Stimulated activated CD4-positive, alpha-beta T cell treated with anti-CD3 and anti-CD28 coated beads, Interleukin-15, amount 100 ng/mL, for 24 hours (primary cell): ENCODE results near the gene ASB9.
"Not testable (repeated sequence)": the region's sequence is repeated elsewhere in the genome, so short reads cannot be mapped to it uniquely, and the experiment has no call there.

Experiments used
- DNase-seq: peaks from one replicate; pipeline ENCODE4 v3.0.0-alpha.2; 2020

The ASB9 gene

DNA sequence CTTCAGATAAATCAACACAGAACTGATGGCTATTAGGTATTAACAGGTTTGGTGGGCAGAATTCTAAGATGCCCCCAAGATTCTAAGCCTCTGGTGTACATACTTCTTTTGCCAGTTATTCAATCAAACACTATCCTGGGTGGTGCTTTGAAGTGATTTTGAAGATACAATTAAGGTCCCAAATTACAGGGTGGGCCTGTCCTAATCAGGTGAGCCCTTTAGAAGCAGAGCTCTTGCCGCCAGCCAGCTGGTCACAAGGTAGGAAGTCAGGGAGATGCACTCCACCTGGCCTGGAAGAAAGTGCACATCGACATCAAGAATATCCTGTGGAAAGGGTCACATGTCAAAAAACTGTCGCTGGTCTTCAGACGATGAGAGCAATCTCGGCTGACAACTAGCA lies 29.5 kb downstream of the ASB9 start:
- no peak for DNase-seq

DNA sequence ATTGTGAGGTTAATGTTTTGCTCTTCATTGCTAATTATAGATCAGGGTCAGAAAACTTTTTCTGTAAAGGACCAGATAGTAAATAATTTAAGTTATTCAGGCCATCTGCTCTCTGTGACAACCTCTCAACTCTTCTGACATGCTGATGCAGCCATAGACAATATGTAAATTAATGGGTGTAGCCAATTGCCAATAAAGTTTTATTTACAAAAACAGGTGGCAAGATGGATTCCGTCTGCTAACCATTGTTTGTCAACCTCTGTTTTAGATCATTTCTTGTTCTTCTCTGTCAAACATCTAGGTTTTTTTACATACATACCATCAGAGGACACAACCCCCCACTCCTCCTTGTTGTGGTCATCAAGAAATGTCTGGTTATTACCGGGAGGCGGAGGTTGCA lies 33.7 kb downstream of the ASB9 start:
- DNase-seq, result no peak

DNA sequence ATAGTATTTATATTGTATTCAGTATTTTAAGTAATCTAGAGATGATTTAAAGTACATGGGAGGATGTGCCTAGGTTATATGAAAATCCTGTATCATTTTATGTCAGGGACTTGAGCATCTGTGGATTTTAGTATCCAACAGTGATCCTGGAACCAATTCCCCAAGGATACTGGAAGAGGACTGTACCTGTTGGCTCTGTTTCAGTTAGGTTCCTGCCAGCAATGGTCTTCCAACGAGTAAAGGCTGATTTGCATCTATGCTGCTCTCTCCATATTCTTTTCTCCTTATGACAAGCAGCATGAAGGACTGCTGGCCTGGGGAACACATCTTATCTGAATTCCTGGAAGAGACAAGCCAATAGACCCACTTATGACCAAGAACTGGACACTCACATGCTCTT lies 34.9 kb downstream of the ASB9 start:
- DNase-seq, result no peak

DNA sequence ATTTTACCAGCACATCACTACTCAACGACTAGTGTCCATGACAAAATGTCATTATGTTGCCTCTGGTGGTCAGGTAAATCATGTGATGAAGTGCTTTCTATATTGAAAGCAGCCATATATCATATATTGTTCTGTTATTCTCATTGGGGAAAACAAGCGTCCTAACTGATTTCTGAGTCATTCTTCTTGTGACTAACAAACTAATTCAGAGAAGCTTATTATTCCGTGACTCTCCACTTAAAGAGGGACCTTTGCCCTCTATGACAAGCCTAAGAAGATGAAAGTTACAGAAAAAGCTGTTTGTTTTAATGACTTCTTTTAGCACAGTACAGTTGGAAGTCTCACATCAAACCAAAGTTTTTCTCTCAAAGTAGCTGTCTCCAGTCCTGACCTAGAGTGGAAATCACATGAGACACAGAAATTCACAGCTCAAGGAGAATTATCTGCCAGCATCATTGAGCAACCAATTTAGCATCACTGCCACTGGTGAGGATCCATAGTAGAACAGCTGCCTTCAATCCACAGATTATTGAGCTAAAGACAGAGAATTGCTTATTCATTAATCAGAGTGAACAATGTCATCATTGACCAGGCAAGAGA lies 36.4 kb downstream of the ASB9 start:
- DNase-seq, result no peak

DNA sequence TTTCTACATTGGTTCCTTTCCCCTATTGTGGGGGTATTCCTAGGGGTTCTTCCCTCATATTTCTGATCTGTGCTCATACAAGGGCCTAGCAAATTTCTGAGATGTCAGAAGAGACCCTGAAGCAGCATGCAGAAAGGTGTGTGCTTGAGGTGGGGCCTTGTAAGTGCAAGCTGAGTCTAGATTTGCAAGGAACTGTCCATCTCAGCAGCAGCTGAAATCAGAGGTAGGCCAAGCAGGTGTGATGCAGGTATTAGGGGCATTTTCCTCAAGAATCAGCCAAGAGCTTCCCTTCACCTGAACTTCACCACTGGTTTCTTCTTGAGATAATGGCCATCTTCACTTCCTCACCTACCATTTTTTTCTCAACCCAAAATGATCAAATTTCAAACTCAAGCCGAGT lies 45.1 kb downstream of the ASB9 start:
- DNase-seq, result no peak

DNA sequence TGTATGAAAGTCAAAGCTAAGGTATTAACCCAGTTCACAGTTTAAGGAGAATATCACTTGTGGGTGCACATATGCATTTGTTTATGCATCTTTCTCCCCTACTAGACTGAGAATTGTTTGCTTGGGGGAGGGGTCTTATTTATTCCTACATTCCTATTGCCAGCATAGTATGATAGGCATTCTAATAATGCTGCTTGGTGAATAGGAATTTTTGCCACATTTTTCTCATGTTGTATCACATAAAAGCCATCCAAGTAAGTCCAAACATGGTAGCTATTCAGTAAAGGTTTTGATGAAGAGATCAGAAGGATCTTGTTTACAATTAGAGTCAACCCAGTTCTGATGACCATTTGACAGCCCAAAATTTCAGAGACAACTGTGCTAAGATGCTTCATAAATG lies 48.6 kb downstream of the ASB9 start:
- DNase-seq, result no peak

DNA sequence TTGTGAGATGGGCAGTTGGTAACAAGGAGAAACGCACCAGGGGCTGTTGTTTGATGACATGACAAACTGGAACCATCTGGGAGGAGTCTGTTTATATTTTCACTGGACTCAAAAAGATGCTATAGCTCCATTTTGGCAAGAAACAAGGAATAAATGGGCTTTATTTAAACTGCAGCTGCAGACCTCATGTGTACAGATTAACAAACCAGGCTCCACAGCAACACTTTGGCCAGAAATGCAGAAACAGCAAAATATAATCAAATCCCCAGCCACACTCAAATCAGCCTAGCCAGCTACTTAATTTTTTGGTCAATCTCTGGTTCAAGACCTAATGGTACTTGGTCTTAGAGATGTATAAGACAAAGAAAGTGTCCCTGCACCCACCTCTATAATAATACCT lies 52.7 kb downstream of the ASB9 start:
- DNase-seq, result no peak

DNA sequence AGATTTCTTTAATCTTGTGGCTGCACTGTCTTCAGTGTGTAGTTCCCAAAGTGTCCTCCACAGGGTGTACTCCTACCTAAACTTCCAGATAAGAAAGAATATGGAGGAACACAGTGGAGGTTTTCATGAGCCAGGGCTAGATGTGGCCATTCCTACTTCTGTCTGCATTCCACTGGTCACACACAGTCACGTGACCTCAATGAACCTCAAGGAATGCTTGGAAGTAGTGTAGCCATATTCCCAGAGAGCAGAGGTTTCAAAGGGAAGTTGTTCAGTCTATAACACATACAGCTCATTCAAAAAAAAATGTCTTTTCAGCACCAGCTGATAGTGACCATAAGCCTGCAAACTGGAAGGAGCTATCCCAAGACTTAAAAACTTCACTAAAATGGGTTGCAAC lies 53.6 kb downstream of the ASB9 start:
- no peak for DNase-seq

DNA sequence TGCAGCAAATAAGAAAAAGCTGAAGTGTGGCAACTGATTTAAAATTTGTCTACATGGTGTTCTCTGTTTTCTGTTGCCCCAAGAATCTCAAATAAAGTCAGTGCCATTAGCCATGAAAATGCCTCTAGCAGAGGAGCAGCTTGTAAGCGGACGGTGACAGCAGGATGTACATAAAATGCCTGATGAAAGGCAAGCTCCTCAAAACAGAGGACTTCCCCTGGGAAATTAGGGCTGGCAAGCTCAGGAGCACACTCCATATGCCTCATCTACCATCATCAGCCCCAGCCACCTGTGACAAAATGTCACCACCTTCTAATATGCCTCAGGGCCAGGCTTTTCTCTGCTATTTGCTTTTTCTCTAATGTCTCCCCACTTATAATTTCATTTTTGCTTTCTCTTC lies 54.5 kb downstream of the ASB9 start:
- no peak for DNase-seq

DNA sequence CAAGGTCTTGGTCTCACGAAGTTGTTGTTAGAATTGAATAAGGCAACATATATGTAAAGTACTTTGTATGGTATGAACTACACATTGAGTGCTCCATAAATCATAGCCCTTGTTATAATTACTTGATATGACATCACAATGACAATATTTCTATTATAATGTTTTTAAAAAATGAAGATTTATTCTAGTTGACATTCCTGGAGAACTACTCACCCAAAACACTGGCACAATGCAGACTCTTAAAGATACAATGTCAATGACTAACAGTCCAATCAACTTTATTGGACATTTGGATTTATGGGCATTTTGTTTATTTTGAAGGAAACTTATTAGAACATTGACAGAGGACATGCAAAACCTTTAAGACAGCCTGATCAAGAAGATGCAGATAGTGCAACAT lies 55.3 kb downstream of the ASB9 start:
- DNase-seq, result no peak

DNA sequence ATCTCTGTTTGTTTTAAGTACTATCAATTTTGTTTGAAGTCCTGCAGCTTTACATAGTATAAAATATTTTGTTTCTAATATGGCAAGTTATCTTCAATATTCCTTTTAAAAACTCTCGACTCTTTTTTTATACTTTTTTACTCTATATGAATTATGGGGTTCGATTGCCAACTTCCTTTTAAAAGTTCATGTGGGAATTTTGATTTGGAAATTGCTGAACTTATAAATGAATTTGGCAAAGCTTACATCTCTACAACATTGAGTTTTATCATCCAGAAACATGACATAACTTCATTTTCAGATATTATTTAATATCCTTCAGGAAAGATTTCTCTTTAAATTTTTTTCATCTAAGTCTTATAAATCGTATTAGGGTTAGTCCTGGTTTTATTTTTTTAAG lies 60.8 kb downstream of the ASB9 start:
- DNase-seq, result no peak

DNA sequence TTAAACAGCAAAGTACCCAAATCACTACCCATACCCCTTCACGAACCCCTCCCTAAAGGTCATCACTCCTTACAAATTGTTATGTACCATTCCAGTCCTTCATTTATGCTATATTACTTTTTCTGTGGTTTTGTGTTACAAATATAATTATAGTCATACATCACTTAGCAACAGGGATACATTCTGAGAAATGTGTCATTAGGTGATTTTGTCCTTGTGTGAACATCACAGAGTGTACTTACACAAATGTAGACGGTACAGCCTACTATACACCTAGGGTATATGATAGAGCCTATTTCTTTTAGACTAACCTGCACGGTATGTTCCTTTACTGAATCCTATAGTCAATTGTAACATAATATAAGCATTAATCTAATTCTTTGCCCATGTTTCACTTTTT lies 61.9 kb downstream of the ASB9 start:
- no peak for DNase-seq

DNA sequence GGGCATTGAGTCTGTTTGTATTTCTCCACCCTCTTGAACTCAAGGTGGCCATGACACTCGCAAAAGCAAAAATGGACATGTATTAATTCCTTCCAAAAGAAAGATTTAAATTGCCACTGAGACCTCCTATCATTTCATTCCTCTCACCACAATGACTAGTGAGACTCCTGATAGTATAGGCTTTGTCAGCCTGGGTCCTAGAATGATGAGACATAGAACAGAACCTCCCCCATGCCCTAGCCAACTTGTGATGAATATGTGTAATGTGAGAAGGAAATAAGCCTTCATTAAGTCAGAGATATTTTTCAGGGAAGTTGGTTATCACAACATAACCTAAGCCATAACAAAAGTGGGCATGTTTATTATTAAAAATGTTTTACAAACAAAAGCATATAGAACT lies 62.5 kb downstream of the ASB9 start:
- DNase-seq, result peak; percentile 5

DNA sequence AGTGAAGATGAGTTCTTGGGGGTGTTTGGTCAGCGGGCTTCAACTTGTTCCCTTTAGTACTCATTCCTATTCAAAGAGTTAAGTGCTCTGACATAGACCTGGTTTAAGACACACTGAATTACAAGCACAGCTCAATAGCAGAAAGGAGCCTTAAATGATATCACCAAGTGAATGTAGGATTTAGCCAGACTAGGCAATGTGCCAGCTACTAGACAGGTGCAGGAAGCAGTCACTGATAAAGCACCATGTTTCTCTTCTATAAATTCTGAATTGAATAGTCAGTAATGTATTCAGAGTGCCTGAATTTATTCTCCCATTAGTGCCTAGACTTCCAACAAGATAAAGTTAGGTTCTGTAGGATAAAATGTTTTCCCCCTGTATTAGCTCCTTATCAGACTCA lies 63.6 kb downstream of the ASB9 start:
- no peak for DNase-seq

DNA sequence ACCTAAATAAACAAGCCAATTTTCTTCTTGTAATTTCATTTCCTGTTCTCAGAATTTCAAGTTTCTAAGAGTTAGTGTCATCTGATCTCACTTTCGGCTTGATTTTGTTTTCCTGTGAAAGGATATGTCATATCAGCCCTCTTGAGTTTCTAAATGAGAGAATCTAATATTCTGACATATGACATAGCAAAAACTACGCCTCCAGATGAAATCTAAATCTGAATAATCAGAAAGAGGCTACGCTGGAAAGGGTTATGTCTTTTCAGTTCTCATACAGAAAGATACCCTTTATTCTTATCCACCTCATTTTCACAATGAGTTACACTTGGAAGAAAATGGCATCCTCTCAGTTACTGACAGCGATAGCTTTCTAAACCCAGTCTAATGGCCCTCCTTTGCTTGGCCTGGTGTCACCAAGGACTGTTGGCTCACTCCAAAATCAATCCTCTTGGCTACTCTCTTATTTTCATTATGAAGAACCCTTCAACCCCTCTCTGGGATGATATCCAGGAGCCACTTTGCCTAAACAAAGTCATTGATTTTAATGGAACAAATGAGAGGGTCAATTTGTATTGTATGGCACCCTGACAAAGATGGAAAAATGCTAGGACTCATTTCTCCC lies 65.6 kb downstream of the ASB9 start:
- DNase-seq, result no peak

DNA sequence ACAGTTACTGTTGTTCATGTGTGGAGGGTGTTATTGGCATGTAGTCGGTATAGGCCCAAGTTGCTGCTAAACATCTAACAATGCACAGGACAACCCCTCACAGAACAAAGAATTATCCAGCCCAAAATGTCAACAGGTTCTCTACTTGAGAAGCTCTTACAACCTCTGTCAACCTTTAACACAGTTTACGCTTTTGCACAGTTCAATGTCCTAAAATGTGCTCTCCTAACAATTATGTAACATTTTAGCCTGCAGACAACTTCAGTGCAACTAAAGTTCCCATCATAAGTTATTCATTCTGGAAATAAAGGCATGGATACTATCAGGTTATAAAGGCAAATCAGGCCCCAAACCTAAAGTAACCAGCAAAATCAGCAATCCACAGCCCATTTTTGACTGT lies 66.2 kb downstream of the ASB9 start:
- DNase-seq, result no peak

DNA sequence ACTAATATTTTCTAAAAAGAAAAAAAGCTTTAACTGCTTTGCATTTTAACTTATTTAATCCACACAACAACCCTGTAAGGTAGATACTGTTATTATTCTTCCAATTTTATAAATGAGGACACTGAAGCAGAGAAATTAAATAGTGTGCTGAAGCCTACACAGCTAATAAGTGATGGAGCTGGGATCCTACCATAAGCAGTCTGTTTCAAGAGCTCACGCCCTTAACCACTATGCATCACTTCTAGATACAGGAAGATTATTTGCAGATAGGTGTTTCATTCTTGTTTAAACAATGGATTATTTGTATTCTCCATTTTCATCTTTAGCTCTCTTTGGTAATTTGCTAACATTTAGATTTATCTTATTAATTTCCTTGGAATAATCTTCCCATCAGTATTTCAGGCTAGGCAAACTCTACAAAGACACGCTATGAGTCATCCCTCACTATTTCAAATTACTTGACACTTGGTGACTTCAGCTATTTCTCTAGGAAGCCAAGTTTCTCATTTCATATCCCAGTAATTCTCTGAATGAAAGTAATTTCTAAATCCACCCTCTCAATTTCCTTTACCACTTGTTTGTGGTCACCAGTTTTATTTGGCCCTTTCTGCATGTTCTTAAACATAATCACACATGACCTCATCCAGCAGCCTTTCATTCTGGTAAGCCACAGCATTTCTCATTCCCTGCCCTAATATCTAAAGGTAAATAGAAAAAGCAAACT lies 67.3 kb downstream of the ASB9 start:
- no peak for DNase-seq

DNA sequence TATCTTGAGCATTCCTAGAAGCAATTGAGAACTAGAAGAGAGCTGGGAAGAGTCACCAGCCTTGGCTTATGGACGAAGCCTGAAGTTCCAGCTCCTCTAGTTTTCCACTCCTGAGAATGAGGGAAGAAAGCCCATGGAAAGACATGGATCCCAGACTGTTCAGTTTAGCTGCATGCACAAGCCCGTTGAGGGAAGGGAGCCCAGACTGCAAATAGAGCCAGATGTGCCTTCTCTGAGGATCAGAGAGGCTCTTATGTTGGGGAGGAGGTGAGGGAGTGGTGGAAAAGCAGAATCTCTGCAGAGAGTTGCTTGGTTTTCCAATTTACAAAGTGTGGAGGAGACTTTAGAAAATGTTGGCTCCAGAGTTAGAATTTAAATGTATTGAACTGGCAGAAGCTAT lies 69.0 kb downstream of the ASB9 start:
- no peak for DNase-seq

DNA sequence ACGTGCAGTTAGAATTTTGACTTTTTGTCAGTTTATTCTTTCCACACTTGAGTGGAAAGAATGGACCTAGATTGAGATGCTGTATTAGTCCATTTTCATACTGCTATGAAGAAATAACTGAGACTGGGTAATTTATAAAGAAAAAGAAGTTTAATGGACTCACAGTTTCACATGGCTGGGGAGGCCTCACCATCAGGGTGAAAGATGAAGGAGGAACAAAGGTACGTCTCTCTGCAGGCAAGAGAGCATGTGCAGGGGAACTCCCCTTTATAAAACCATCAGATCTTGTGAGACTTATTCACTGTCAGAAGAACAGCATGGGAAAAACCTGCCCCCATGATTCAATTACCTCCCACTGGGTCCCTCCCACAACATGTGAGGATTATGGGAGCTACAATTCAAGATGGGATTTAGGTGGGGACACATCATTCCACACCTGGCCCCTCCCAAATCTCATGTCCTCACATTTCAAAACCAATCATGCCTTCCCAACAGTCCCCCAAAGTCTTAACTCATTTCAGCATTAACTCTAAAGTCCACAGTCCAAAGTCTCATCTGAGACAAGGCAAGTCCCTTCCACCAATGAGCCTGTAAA lies 71.2 kb downstream of the ASB9 start:
- DNase-seq, result not testable (repeated sequence)

DNA sequence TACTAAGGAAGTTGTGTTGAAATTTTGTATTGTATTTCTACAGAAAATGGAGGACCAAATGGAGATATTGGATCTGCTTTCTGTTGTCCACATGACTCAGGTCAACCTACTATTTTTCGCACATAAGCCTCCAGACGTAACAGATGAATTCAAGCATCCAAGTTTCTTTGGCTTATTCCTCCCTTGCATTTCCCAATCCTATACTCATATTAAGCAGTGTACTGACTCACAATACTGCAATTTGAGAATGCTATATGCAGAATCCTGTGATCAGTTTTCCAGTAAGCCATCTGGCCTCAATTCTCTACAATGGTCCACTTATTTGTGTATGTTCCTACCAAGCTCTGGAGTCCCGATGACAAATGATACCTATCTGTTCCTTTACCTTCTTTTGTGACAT lies 75.7 kb downstream of the ASB9 start:
- DNase-seq, result no peak
